Measurements from ENCODE around the gene FNDC3B.

DNA sequence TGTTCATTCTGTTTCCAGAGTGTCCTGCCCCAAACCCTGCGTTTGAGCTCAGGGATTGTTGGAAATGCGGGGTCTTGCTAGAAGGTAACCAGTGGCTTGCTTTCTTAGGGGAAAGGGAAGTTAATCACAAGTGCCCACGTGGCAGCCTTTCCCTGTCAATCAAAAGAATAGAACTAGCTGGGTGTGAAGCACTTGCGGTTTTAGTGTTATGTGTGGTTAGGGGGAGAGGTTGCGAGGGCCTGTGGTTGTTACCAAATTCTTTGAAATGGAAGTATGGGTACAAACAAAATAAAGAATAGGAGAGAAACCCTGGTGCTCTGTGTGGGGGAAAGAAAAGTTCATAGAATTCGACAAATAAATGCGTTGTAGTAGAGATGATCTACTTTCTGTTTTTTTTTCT, 67.6 kb downstream of the FNDC3B start:
- TF ChIP-seq, protein P1, sequence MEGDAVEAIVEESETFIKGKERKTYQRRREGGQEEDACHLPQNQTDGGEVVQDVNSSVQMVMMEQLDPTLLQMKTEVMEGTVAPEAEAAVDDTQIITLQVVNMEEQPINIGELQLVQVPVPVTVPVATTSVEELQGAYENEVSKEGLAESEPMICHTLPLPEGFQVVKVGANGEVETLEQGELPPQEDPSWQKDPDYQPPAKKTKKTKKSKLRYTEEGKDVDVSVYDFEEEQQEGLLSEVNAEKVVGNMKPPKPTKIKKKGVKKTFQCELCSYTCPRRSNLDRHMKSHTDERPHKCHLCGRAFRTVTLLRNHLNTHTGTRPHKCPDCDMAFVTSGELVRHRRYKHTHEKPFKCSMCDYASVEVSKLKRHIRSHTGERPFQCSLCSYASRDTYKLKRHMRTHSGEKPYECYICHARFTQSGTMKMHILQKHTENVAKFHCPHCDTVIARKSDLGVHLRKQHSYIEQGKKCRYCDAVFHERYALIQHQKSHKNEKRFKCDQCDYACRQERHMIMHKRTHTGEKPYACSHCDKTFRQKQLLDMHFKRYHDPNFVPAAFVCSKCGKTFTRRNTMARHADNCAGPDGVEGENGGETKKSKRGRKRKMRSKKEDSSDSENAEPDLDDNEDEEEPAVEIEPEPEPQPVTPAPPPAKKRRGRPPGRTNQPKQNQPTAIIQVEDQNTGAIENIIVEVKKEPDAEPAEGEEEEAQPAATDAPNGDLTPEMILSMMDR (IDR thresholded peaks at IDR 0.05; ENCODE audit: low read length): no peak
- no peak for TF ChIP-seq EZH2 (IDR thresholded peaks at IDR 0.05; ENCODE audit: borderline replicate concordance, low read length)

Measured in OCI-LY1 (cell line).